AG08395 (cell line): ENCODE data around the gene SPON2.
A peak's percentile ranks its signal among the peaks of the same experiment; 100 is the strongest.

Experiments used
- DNase-seq: peaks from one replicate; pipeline ENCODE4 v3.0.0; 2012; ENCODE audit warnings: mixed read lengths, low spot score

Gene SPON2

GRCh38 chr4:1195109-1195671 is 22.8 kb upstream of the SPON2 start:
- DNase-seq: no peak

GRCh38 chr4:1194010-1194900 is 21.9 kb upstream of the SPON2 start:
- peak; percentile 53 for DNase-seq

- DNase-seq: no peak
Observed at GRCh38 chr4:1193206-1194009, 21.0 kb upstream of the SPON2 start.

GRCh38 chr4:1192493-1193205 is 20.3 kb upstream of the SPON2 start:
- DNase-seq: no peak

- DNase-seq: peak; percentile 98
Observed at GRCh38 chr4:1192091-1192492, 19.7 kb upstream of the SPON2 start.

GRCh38 chr4:1191621-1192020 is 19.2 kb upstream of the SPON2 start:
- DNase-seq: no peak

GRCh38 chr4:1187182-1187581 is 14.8 kb upstream of the SPON2 start:
- no peak for DNase-seq

- DNase-seq: no peak
Observed at GRCh38 chr4:1183985-1184773, 11.8 kb upstream of the SPON2 start.

- no peak for DNase-seq
Observed at GRCh38 chr4:1182313-1182712, 9.9 kb upstream of the SPON2 start.

- no peak for DNase-seq
Observed at GRCh38 chr4:1180663-1181062, 8.3 kb upstream of the SPON2 start.

GRCh38 chr4:1179976-1180375 is 7.6 kb upstream of the SPON2 start:
- no peak for DNase-seq

GRCh38 chr4:1179089-1179441 is 6.7 kb upstream of the SPON2 start:
- DNase-seq: no peak

GRCh38 chr4:1178300-1179088 is 6.1 kb upstream of the SPON2 start:
- no peak for DNase-seq

- DNase-seq: peak; percentile 64
Observed at GRCh38 chr4:1177274-1178141, 5.1 kb upstream of the SPON2 start.

GRCh38 chr4:1176398-1177273 is 4.3 kb upstream of the SPON2 start:
- DNase-seq: no peak

GRCh38 chr4:1175635-1176229 is 3.3 kb upstream of the SPON2 start:
- DNase-seq: no peak

- DNase-seq: no peak
Observed at GRCh38 chr4:1174941-1175634, 2.7 kb upstream of the SPON2 start.
